Embryonic facial prominence (tissue), 1 donor: ENCODE measurements around the gene PCNT.
A peak's percentile ranks its signal among the peaks of the same experiment; 100 is the strongest.

Experiments used
- DNase-seq: peaks from one replicate; pipeline ENCODE4 v3.0.0-alpha.2; 2016; ENCODE audit errors: extremely low spot score

Gene PCNT, protein sequence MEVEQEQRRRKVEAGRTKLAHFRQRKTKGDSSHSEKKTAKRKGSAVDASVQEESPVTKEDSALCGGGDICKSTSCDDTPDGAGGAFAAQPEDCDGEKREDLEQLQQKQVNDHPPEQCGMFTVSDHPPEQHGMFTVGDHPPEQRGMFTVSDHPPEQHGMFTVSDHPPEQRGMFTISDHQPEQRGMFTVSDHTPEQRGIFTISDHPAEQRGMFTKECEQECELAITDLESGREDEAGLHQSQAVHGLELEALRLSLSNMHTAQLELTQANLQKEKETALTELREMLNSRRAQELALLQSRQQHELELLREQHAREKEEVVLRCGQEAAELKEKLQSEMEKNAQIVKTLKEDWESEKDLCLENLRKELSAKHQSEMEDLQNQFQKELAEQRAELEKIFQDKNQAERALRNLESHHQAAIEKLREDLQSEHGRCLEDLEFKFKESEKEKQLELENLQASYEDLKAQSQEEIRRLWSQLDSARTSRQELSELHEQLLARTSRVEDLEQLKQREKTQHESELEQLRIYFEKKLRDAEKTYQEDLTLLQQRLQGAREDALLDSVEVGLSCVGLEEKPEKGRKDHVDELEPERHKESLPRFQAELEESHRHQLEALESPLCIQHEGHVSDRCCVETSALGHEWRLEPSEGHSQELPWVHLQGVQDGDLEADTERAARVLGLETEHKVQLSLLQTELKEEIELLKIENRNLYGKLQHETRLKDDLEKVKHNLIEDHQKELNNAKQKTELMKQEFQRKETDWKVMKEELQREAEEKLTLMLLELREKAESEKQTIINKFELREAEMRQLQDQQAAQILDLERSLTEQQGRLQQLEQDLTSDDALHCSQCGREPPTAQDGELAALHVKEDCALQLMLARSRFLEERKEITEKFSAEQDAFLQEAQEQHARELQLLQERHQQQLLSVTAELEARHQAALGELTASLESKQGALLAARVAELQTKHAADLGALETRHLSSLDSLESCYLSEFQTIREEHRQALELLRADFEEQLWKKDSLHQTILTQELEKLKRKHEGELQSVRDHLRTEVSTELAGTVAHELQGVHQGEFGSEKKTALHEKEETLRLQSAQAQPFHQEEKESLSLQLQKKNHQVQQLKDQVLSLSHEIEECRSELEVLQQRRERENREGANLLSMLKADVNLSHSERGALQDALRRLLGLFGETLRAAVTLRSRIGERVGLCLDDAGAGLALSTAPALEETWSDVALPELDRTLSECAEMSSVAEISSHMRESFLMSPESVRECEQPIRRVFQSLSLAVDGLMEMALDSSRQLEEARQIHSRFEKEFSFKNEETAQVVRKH (N-terminal part only)

DNA sequence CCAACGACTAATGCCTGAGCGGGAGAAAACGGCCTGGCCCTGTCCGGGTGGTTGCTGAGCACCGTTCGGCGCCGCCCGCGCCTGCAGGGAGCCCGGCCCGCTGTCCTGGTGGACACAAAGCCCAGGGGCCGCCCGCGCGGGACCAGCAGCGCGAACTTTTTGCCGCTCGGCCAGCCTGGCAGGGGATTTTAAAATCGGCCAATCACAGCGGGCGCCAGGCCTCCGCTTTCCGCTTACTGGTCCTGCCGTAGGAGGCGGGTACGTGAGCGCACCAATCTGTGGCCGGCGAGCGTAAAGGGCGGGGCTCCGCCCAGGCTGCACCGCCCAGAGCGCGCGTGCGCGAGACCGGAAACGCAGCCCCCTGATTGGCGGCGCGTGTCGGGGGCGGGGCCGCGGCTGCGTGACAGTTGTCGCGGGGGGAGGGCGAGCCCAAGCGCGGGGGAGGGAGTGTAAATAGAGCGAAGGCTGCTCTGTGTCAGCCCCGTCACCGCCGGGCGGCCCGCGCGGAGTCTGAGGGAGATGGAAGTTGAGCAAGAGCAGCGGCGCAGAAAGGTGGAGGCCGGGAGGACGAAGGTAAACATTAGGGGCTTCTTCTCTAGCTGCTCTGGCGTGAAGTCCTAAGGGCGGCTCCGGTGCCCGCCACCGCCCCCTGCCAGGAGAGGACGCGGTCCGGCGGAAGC, at the start of gene PCNT, which contains the start of gene C21orf58:
Gene PCNT (plus strand): TSS at position 447 of the 680 bp plus-strand sequence. CDS start 73 bp downstream, at position 520.
Gene C21orf58 (minus strand): TSS at position 161 of the 680 bp plus-strand sequence. CDS start 1,132 bp downstream, outside the sequence.
- DNase-seq = peak; percentile 93

DNA sequence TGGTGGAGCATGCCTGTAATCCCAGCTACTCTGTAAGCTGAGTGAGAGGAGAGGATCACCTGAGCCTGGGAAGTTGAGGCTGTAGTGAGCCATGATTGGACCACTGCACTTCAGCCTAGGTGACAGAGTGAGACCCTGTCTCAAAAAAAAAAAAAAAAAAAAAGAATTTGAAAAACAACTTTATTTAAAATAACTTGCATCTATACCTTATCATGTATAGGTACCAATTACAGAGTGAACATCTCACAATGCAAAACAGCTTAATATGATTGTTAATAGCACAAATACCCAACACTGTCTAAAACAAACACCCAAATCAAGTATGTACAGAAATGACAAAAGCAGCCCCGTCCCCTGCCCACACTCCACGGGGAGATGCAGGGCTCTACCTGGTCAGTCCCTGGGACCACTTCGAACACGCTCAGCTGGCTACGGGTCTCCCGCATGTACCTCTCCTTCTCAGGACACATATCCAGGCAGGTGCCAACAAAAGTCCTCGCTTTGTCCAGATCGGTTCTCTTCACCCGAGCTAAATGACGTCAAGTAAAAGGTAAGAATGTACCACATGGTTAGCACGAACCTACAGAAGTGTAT, 49.1 kb upstream of the PCNT start:
- no peak for DNase-seq

DNA sequence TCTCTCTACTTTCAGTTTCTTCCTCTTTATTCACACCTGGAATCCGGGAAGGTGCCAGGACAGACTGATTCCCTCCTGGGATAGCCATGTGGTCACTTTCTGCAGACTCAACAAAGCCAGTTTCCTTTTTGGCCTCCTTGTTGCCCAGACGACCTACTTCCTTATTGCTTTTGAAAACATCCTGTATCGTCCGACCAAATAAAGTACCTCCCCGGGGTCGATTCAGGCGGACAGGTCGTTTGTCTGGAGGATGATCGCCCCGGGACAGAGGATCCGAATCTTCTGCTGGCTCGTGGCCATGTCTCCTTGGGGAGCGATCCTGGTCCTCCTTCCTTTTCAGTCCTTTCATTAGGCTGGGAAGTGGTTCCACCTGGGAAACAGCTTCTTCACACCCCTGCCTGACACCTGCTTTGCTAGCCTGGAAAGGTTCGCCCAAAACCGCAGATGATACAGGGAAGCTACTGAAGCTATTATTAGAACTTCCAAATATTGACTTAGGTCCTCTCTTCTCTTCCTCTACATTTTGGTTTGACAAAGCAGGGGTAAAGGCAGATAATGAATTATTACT, 39.8 kb upstream of the PCNT start:
- no peak for DNase-seq

DNA sequence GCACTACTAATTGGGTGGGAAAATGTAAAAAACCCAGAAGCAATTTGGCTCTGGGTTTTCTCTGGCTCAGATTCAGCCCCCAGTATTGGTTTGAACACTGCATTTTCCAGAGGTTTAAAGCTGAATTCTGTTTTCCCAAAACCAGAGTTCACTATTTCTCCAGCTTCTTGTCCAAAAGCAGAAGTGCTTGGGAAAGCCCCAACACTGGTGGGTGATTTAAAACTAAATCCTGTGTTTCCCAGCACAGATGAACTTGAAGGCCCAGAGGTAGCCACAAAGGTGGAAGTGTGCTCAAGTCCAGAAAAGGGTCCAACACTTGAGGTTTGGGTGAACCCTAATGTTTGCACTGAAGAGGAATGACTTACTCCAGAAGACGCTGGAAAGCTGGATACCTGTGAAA, 39.2 kb upstream of the PCNT start:
- no peak for DNase-seq

DNA sequence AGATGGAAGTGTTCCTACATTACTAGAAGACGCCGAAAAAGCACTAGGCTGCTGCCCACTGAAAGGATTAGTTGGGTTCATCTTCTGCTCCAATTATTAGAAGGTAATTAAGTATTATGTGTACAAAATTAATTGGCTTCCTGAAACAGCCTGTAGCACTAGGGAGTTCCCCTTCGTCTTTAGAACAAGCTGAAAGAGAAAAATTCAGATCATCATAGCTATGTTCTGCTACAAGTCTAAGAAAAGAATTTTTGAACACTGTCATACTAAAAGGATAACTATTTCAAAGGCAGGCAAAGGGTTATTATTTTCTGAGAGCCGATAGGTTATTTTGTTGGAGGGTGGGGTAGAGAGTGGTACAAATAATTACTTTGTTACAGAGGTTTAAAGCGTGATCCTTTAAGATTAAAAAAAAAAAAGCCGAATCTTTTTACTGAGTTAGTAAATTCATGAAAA, 38.7 kb upstream of the PCNT start, which contains the start of gene MCM3AP:
Gene MCM3AP (minus strand): TSS at position 406 of the 456 bp plus-strand sequence. CDS start 325 bp downstream, at position 81.
- DNase-seq = no peak

- peak; percentile 82 for DNase-seq
These were observed 38.0 kb upstream of the PCNT start, which contains the start of gene YBEY for GRCh38 chr21:46285761-46286647. TSS of gene YBEY (plus strand) at chr21:46286342. CDS start at chr21:46286914, 572 bp downstream.

DNA sequence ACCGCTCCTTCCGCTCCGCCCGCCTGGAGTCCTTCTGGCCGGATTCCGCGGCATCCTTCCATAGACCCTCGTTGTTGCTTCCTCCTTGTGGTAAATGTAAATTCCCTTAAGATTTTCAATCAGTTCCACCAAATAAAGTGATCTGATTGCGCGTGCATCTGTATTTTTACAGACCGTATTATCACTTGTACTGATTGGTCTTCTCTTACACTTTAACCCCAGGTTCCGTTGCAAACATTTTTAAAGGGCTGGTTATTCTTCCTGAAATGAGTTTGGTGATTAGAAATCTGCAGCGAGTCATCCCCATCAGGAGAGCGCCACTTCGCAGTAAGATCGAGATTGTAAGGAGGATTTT, 37.3 kb upstream of the PCNT start:
- no peak for DNase-seq

GRCh38 chr21:46287541-46287940, 36.4 kb upstream of the PCNT start:
- no peak for DNase-seq

DNA sequence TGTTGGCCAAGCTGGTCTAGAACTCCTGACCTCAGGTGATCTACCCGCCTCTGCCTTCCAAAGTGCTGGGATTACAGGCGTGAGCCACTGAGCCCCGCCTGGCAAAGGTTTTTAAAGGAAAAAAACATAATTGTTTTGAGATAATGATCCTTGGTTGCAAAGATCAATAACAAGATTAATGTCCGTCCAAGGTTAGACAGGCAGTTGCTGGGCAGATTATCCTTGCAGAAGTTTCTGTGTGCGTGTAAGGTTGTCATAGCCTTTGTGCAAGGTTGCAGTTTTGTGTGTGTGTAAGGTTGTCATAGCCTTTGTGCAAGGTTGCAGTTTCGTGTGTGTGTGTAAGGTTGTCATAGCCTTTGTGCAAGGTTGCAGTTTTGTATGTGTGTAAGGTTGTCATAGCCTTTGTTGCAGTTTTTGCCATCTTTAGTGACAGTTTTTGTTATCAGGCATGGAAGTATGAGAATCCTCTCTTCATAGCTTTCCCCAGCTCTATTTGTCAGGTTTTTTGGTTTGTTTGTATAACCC, 34.2 kb upstream of the PCNT start:
- DNase-seq = no peak

DNA sequence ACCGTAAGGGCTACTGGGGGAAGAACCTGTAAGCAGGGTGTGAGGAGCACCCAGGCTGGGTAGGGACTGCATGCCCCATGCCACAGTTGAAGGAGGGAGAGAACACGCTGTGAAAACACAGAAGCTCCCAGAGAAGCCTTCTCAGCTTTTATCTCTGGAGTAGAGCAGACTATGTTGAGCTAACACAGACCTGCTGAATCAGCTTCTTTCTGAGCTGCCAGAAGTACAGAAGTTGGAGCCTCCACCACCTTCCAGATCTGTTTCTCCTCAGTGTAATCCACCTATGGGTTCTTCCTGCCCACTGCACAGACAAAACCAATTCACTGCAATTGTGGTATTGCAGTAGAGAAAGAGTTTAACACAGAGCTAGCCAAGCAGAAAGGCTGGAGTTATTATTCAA, 32.4 kb upstream of the PCNT start:
- DNase-seq = no peak

GRCh38 chr21:46294647-46295176, 29.2 kb upstream of the PCNT start:
- no peak for DNase-seq

GRCh38 chr21:46295177-46295770, 28.7 kb upstream of the PCNT start:
- DNase-seq = no peak

- DNase-seq = no peak
These were observed 27.8 kb upstream of the PCNT start for GRCh38 chr21:46295996-46296752.

DNA sequence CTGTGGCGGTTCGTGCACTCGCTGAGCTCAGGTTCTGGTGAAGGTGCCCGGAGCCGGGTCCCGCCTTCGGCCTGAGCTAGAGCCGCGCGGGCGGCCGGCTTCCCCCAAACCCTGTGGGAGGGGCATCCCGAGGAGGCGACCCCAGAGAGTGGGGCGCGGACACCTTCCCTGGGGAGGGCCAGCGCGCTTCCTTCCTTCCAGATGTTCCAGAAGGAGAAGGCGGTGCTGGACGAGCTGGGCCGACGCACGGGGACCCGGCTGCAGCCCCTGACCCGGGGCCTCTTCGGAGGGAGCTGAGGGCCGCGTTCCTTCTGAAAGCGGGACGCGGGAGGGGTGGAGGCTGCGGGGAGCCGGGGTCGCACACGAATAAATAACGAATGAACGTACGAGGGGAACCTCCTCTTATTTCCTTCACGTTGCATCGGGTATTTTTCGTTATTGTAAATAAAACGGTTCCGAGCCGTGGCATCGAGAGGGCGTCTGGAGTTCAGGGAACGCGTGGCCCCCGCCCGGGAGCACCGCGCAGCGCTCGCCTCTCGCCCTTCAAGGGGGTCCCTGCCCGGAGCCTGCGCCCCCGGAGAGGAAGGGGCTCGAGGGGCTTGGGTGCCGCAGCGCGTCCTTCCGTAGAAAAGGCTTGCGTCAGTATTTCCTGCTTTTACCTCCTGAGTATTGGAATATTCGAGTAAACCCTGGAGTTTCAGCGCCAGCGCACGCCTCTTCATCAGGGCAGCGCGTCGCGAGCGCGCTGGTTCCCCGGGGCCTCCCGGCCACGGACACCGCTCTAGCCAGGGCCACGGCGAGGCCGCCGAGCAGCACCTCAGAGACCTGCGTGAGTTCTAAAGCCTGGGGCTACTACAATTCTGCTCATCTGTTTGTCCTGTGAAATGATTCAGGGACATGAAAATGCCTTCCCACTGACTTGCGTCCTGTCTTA, 26.4 kb upstream of the PCNT start:
- DNase-seq = no peak

GRCh38 chr21:46299167-46299566, 24.8 kb upstream of the PCNT start:
- DNase-seq = no peak

DNA sequence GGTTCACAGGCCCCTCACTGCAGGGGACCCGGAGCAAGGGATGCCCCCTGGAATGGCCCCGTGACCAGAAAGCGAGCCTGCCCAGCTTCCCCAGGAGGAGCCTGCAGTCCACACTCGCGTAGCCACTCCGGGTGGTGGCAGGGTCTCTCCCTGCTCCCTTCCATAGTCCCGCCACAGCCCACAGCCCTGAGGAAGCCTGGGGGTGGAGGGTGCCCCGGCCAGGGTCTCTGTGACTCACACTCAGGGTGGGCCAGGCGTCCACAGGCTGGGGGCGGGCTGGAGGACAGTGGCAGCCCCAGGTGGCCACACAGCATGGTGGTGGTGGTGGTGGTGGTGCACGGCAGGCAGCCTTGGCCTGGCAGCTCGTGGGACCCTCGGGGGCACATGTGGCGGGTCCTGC, 22.2 kb upstream of the PCNT start:
- DNase-seq = no peak
